NT2/D1 (cell line): ENCODE measurements around the gene FOXL3.

ENCODE experiments used
- SUZ12 ChIP-seq: IDR thresholded peaks from 2 replicates; pipeline ENCODE4 v1.6.1; 2011; ENCODE audit not compliant: insufficient read length, insufficient read depth; ENCODE audit errors: extremely low read depth
- ZNF274 ChIP-seq: IDR thresholded peaks from 2 replicates; pipeline ENCODE4 v1.6.1; 2011; ENCODE audit warnings: mild to moderate bottlenecking, low read depth, low read length

GRCh38 chr7:302054-302992 is 12.4 kb downstream of the FOXL3 start:
- no peak for TF ChIP-seq SUZ12
- no peak for TF ChIP-seq ZNF274
